ENCODE results near the gene SLC48A1.

DNA sequence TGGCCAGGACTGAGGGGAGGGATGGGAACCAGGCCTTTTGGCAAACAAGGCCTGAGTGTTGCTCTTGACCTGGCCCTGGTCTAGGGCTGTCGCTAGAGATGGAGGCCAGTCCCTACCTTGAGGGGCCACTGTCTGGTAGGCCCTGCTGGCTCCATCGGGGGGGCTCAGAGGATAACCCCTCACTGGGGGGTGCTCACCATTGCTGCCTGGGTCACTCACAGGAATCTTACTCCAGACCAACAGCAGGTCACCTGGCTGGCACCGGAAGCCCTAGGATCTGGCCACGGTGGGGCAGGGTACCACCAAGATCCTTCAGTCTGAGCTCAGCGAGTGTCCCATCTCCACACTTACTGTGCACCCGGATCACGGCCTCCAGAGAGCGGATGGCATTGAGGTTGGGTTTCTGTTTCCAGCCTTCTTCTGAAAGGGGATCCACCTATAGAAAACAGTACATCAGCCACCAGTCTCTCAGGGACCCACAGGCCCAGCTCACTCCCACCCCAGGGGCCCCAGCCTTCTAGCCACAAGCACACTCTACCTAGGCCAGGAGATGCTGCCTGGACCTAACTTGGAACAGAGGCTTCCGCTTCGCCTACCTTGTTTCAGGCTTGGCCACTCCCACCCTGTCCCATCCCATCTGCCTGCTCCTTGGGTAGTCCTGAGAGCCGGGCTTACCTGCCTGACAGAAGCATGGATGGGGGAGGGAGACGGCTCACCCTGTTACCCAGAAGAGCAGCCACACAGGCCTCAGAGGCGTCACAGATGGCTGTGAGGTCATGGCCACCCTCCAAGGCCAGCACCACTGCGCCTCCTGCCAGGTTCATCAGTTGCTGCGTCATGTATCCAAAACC is 12.2 kb downstream of the SLC48A1 start:
- TF ChIP-seq EZH2 (IDR thresholded peaks at IDR 0.05; ENCODE audit: borderline replicate concordance, low read depth, low read length, severe bottlenecking), result no peak
- TF ChIP-seq POLR2A (IDR thresholded peaks at IDR 0.05; ENCODE audit: low read depth, low read length), result no peak
- no peak for TF ChIP-seq POLR2AphosphoS5 (IDR thresholded peaks at IDR 0.05; ENCODE audit: insufficient read depth, low read depth, low read length)
- no peak for TF ChIP-seq CTCF (IDR thresholded peaks at IDR 0.05; ENCODE audit: extremely low read depth in 1 of 2, insufficient read depth in 1 of 2, low read depth in 1 of 2, low read length in 2 of 2)
- TF ChIP-seq JUN (IDR thresholded peaks at IDR 0.05; ENCODE audit: borderline replicate concordance, insufficient read depth, insufficient read length, low read depth), result no peak
- TF ChIP-seq, protein P1, sequence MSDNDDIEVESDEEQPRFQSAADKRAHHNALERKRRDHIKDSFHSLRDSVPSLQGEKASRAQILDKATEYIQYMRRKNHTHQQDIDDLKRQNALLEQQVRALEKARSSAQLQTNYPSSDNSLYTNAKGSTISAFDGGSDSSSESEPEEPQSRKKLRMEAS (IDR thresholded peaks at IDR 0.05; ENCODE audit: insufficient read depth, insufficient read length), result no peak

Measured in endothelial cell of umbilical vein (primary cell).